Stimulated activated CD4-positive, alpha-beta T cell treated with anti-CD3 and anti-CD28 coated beads, TNF-alpha, amount 100 ng/mL, for 48 hours (primary cell): ENCODE results near the gene IGF1R.

Source experiments
- DNase-seq, 3 donors: peaks; one replicate each; pipeline ENCODE4 v3.0.0-alpha.2; 2020; ENCODE audit warnings: low read depth in 3 of 3

The IGF1R gene

GRCh38 chr15:98884894-98885293 is 236.6 kb downstream of the IGF1R start:
- no peak for DNase-seq

- DNase-seq, result no peak
These were observed 239.6 kb downstream of the IGF1R start for GRCh38 chr15:98887976-98888375.

GRCh38 chr15:98888820-98889479 is 240.6 kb downstream of the IGF1R start:
- DNase-seq, result no peak

GRCh38 chr15:98889930-98890695 is 241.8 kb downstream of the IGF1R start:
- no peak for DNase-seq

GRCh38 chr15:98891301-98891700 is 243.0 kb downstream of the IGF1R start:
- DNase-seq, result no peak

- DNase-seq, result no peak
These were observed 245.1 kb downstream of the IGF1R start for GRCh38 chr15:98893401-98893800.

GRCh38 chr15:98894312-98894711 is 246.0 kb downstream of the IGF1R start:
- no peak for DNase-seq

GRCh38 chr15:98896002-98896721 is 247.8 kb downstream of the IGF1R start:
- no peak for DNase-seq

- DNase-seq, result no peak
These were observed 248.7 kb downstream of the IGF1R start for GRCh38 chr15:98896802-98897732.

GRCh38 chr15:98898122-98898521 is 249.8 kb downstream of the IGF1R start:
- DNase-seq, result no peak

GRCh38 chr15:98899272-98900021 is 251.1 kb downstream of the IGF1R start:
- no peak for DNase-seq

- no peak for DNase-seq
These were observed 252.0 kb downstream of the IGF1R start for GRCh38 chr15:98900356-98900755.

- no peak for DNase-seq
These were observed 253.2 kb downstream of the IGF1R start for GRCh38 chr15:98901434-98902072.

GRCh38 chr15:98902931-98903330 is 254.6 kb downstream of the IGF1R start:
- no peak for DNase-seq

GRCh38 chr15:98903377-98904018 is 255.2 kb downstream of the IGF1R start:
- DNase-seq, result no peak

- DNase-seq, result no peak
These were observed 256.2 kb downstream of the IGF1R start for GRCh38 chr15:98904544-98904943.

GRCh38 chr15:98905963-98906711 is 257.8 kb downstream of the IGF1R start:
- no peak for DNase-seq

GRCh38 chr15:98906712-98907083 is 258.4 kb downstream of the IGF1R start:
- DNase-seq, result no peak

- DNase-seq, result no peak
These were observed 259.7 kb downstream of the IGF1R start for GRCh38 chr15:98907927-98908471.
